HG03103 (cell line): ENCODE measurements around the gene SCNN1G.

ENCODE experiments used
- ATAC-seq: cut with Tn5 transposase; IDR thresholded peaks from one replicate; pipeline ENCODE4 v1.9.1; 2021; ENCODE audit warnings: low read depth; ENCODE audit not compliant: unreplicated experiment

Gene SCNN1G

GRCh38 chr16:23195366-23195978 lies 12.9 kb downstream of the SCNN1G start:
- no peak for ATAC-seq

DNA sequence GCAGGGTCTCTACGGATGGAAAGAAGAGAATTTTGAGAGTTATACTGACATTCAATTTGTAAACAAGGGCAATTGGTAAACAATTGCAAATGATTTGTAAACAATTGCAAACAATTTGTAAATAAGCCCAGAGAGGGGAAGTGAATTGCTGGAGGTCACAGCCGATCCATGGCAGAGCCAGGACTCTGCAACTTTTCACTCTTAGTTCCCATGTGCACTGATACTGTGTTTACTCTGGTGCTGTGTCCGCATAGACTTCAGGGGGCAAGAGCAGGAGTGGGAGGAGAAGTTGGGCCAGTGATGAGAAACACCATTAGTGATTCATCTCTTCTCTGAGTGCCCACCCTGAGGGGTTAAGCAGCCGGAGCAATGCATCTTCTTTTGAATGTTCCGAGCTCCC lies 14.0 kb downstream of the SCNN1G start:
- ATAC-seq: no peak

DNA sequence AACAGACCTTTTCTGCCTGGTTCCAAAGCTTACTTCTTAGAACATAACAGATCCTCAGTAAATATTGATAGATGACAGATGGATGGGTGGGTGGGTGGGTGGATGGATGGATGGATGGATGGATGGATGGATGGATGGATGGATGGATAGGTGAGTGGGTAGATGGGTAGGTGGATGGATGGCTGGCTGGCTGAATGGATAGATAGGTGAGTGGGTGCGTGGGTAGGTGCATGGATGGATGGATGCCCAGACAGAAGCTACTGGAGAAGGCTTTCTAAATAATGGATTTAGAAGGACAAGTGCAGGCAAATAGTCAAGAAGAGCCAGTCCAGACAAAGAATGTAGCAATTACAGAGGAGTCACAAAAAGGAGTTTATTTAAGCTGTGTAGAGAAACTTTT lies 19.6 kb downstream of the SCNN1G start:
- no peak for ATAC-seq

DNA sequence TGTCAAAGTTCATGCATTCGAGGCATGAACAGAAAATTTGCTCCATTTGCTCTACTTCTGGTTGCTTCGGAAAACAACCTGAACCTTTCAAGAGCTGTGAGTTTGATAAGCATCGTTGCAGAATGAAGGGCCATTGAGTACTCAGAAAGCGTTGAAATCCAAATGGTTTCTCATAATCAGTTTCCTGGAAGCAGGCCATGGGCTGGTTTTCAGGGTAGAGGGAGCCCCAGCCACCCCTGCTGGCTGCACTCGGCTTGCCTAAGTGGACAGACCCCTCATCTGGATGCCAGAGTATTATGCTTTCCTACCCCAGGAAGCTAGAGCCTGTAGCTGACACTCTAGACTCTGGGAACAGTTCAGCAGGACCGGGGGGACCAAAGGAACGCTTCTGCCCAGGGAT lies 24.4 kb downstream of the SCNN1G start:
- no peak for ATAC-seq

GRCh38 chr16:23207485-23207884 lies 24.9 kb downstream of the SCNN1G start:
- no peak for ATAC-seq

GRCh38 chr16:23209606-23210005 lies 27.1 kb downstream of the SCNN1G start:
- ATAC-seq: no peak

GRCh38 chr16:23213831-23214230 lies 31.3 kb downstream of the SCNN1G start:
- no peak for ATAC-seq

DNA sequence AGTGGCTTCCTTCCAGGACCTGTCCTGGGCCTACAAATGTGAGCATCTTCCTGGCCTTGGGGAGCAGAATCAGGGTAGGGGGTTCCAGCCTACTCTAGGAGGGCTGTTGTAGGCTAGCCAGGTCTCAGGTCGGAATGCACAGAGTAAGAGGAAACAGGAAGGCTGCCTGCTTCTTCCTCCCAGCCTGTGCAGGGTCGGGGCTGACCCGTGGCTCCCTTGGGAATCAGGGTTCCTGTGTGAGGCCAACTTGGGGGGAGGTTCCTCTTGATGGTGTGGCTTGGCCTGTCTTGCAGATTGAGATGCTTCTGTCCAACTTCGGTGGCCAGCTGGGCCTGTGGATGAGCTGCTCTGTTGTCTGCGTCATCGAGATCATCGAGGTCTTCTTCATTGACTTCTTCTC lies 32.3 kb downstream of the SCNN1G start:
- ATAC-seq: no peak

- no peak for ATAC-seq
Measured at GRCh38 chr16:23215435-23215834, 32.9 kb downstream of the SCNN1G start.

- no peak for ATAC-seq
Measured at GRCh38 chr16:23216658-23217246, 34.2 kb downstream of the SCNN1G start.

GRCh38 chr16:23217646-23218045 lies 35.1 kb downstream of the SCNN1G start:
- ATAC-seq: no peak

- no peak for ATAC-seq
Measured at GRCh38 chr16:23222929-23223328, 40.4 kb downstream of the SCNN1G start.

DNA sequence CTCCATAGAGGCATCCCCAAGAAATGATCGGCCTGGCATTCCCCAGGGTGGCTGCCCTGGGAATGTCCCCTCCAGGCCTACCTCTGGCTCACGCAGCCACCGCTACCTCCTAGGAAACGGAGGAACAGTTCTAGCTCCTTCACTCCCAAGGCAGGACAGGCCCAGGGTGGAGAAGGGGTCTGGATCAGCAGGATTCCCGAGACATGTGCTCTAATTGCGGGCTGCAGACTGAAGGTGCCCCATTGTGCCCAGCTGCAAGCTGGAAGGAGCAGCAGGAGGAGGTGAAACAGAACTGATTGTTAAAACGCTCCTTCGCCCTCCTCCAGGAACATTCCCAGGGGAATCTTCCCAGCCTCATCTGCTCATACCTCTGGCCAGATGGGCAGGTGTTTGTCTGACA lies 40.8 kb downstream of the SCNN1G start:
- no peak for ATAC-seq

DNA sequence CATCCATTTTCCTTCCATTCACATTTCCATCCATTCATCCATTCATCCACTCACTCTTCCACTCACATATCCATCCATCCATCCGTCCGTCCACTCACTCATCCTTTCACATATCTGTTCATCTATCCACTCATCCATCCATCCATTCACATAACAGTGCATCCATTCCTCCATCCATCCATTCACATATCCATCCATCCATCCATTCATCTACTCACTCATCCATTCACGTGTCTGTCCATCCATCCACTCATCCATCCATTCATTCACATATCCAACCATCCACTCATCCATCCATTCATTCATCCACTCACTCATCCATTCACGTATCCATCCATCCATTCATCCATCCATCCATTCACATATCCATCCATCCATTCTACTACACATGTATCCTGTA lies 42.6 kb downstream of the SCNN1G start:
- no peak for ATAC-seq

GRCh38 chr16:23225634-23226033 lies 43.1 kb downstream of the SCNN1G start:
- no peak for ATAC-seq

DNA sequence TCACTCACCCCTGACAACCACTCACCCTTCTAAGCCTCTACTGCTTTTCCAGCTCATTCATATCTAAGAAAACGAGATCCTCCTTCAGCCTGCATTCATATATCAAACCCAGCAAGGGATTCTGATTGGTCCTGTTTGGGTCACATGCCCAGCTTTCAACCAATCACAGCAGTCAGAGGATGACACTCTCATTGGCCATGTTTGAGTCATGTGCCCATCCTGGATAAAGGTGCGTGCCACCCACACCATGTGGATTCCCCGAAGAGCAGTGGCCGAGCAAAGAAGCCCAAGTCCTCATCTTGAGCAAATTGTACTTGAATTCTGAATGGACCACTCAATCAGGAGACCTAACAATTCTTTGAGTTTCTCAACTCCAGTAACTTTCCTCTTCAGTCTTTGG lies 45.0 kb downstream of the SCNN1G start:
- ATAC-seq: no peak

- no peak for ATAC-seq
Measured at GRCh38 chr16:23229714-23230113, 47.2 kb downstream of the SCNN1G start.

GRCh38 chr16:23232806-23233205 lies 50.3 kb downstream of the SCNN1G start:
- ATAC-seq: no peak

DNA sequence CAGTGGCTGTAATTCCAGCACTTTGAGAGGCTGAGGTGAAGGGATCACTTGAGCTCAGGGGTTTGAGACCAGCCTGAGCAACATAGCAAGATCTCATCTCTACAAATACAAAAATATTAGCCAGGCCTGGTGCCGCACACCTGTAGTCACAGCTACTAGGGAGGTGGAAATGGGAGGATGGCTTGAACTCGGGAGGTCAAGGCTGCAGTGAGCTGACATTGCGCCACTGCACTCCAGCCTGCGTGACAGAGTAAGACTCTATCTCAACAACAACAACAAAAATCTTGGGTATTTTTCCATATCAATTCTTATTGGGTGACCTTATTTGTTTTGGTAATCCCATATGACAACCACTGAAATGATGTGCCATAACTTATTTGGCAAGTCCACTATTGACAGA lies 52.6 kb downstream of the SCNN1G start:
- no peak for ATAC-seq

GRCh38 chr16:23236983-23237382 lies 54.4 kb downstream of the SCNN1G start:
- ATAC-seq: no peak

- no peak for ATAC-seq
Measured at GRCh38 chr16:23240994-23241393, 58.4 kb downstream of the SCNN1G start.

DNA sequence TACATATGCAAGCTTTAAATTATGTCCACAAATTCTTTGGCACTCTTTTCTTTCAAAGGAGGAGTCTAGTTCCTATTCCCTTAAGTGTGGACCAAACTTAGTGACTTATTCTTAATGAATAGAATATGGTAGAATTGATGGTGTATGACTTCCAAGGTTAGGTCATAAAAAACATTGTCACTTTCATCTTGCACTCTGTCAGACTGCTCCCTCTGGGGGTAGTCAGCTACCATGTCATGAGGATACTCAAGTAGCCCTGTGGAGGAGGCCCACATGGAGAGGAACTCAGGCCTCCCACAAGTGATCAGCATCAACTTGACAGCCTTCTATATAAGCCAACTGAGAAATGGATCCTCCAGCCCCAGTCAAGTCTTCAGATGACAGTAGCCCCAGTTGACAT lies 61.6 kb downstream of the SCNN1G start:
- no peak for ATAC-seq

DNA sequence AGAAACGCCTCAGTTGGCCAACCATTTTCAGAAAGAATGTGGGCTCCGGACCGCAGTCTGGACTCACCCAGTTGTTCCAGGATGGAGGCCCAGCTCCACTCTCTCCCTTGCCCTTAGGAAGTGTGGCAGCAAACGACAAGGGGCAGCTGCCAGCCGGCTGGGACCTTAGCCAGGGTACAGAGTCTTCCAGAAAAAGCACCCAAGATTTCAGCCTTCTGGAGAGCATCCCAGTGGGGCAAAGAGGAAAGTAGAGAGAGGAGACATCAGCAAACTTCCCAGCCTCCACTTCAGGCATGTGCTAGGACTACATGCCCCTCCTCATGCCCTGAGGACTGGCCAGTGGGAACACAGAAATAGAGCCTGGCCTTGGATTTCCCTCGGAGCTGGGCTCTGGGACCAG lies 62.7 kb downstream of the SCNN1G start:
- no peak for ATAC-seq
